Activated T-cell treated with anti-CD3 and anti-CD28 coated beads, Interleukin-2, amount 50 U/mL, for 4 hours (primary cell): ENCODE results near the gene CREBZF. TPM values are rescaled to one million over a fixed set of nuclear protein-coding genes. Genes with fewer than 3 reads are reported as not detected.
"Not testable (repeated sequence)": the region's sequence is repeated elsewhere in the genome, so short reads cannot be mapped to it uniquely, and the experiment has no call there.

Experiments used
- ATAC-seq, 2 donors: fragments of 200-7000 bp; cut with Tn5 transposase; one replicate each; pipeline ENCODE4 v1.10.0; 2021
- DNase-seq: peaks from one replicate; pipeline ENCODE4 v3.0.0-alpha.2; 2020
- H3K27me3 Mint-ChIP-seq: one replicate; pipeline ENCODE4 v1.8.0; 2021; ENCODE audit warnings: low read depth, mixed read lengths
- H3K36me3 Mint-ChIP-seq: one replicate; pipeline ENCODE4 v1.8.0; 2022; ENCODE audit warnings: mixed read lengths; ENCODE audit not compliant: insufficient read depth
- H3K4me1 Mint-ChIP-seq: one replicate; pipeline ENCODE4 v1.8.0; 2021; ENCODE audit warnings: low read depth, mixed read lengths
- H3K4me3 Mint-ChIP-seq: one replicate; pipeline ENCODE4 v1.8.0; 2021; ENCODE audit warnings: mild to moderate bottlenecking, moderate library complexity, mixed read lengths
- H3K9me3 Mint-ChIP-seq: one replicate; pipeline ENCODE4 v1.8.0; 2021; ENCODE audit warnings: mixed read lengths
- total RNA-seq, 3 donors: library from RNA; stranded (reverse); gene quantifications; one replicate each; pipeline ENCODE4 v1.2.1, GENCODE V29; 2021

Gene CREBZF
- total RNA-seq, 3 donors from 2014 or later: 28.9 to 31.9 (median 31.1) TPM

- Mint-ChIP-seq H3K9me3 (no peaks in the 10 kb centered on the region), H3K36me3 (no peaks in the 10 kb centered on the region), H3K4me3 (peak overlapping the region; percentile 82), H3K4me1 (peaks cover 13% of the 10 kb centered on the region), H3K27me3 (peaks cover 11% of the 10 kb centered on the region)
- ATAC-seq: peak; percentile 92 to 95
- DNase-seq: peak; percentile 63
Measured at GRCh38 chr11:85682330-85683305, 17.7 kb upstream of the CREBZF start.

- peaks cover 11% of the 10 kb centered on the region for H3K27me3 Mint-ChIP-seq
- peaks cover 13% of the 10 kb centered on the region for H3K4me1 Mint-ChIP-seq
- ATAC-seq (peak in 1 of 2 donors; percentile 33), DNase-seq (no peak)
- no peak overlapping the region for H3K4me3 Mint-ChIP-seq
- H3K9me3 Mint-ChIP-seq: no peaks in the 10 kb centered on the region
- no peaks in the 10 kb centered on the region for H3K36me3 Mint-ChIP-seq
Measured at GRCh38 chr11:85680897-85681296, 16.0 kb upstream of the CREBZF start.

GRCh38 chr11:85679576-85679975 lies 14.6 kb upstream of the CREBZF start:
- H3K4me3 Mint-ChIP-seq: no peak overlapping the region
- H3K27me3 Mint-ChIP-seq: peaks cover 11% of the 10 kb centered on the region
- no peaks in the 10 kb centered on the region for H3K36me3 Mint-ChIP-seq
- no peaks in the 10 kb centered on the region for H3K9me3 Mint-ChIP-seq
- DNase-seq: no peak
- no peak for ATAC-seq
- peaks cover 13% of the 10 kb centered on the region for H3K4me1 Mint-ChIP-seq

- Mint-ChIP-seq H3K9me3 (no peaks in the 10 kb centered on the region), H3K4me1 (no peaks in the 10 kb centered on the region), H3K36me3 (no peaks in the 10 kb centered on the region), H3K4me3 (no peak overlapping the region), H3K27me3 (peaks cover 2% of the 10 kb centered on the region)
- DNase-seq (no peak), ATAC-seq (peak in 1 of 2 donors; percentile 80)
Measured at GRCh38 chr11:85673393-85673792, 8.5 kb upstream of the CREBZF start.

- peaks cover 2% of the 10 kb centered on the region for H3K27me3 Mint-ChIP-seq
- no peaks in the 10 kb centered on the region for H3K36me3 Mint-ChIP-seq
- no peaks in the 10 kb centered on the region for H3K4me1 Mint-ChIP-seq
- H3K4me3 Mint-ChIP-seq: no peak overlapping the region
- no peaks in the 10 kb centered on the region for H3K9me3 Mint-ChIP-seq
- no peak for DNase-seq
- ATAC-seq: no peak
Measured at GRCh38 chr11:85672105-85672902, 7.4 kb upstream of the CREBZF start.

- not testable (repeated sequence) for ATAC-seq, H3K9me3 Mint-ChIP-seq, H3K27me3 Mint-ChIP-seq, H3K4me3 Mint-ChIP-seq, H3K36me3 Mint-ChIP-seq, H3K4me1 Mint-ChIP-seq, DNase-seq
Measured at GRCh38 chr11:85670949-85671663, 6.2 kb upstream of the CREBZF start.

- H3K9me3 Mint-ChIP-seq: no peaks in the 10 kb centered on the region
- H3K4me1 Mint-ChIP-seq: peaks cover 11% of the 10 kb centered on the region
- ATAC-seq: no peak
- H3K36me3 Mint-ChIP-seq: peaks cover 7% of the 10 kb centered on the region
- H3K4me3 Mint-ChIP-seq: no peak overlapping the region
- H3K27me3 Mint-ChIP-seq: peaks cover 2% of the 10 kb centered on the region
- no peak for DNase-seq
Measured at GRCh38 chr11:85668157-85668556, 3.2 kb upstream of the CREBZF start.

GRCh38 chr11:85666687-85667086 lies 1.8 kb upstream of the CREBZF start:
- ATAC-seq: no peak
- peaks cover 2% of the 10 kb centered on the region for H3K27me3 Mint-ChIP-seq
- H3K4me1 Mint-ChIP-seq: peaks cover 14% of the 10 kb centered on the region
- no peak for DNase-seq
- no peaks in the 10 kb centered on the region for H3K9me3 Mint-ChIP-seq
- peaks cover 14% of the 10 kb centered on the region for H3K36me3 Mint-ChIP-seq
- no peak overlapping the region for H3K4me3 Mint-ChIP-seq

- Mint-ChIP-seq H3K36me3 (peaks cover 18% of the 10 kb centered on the region), H3K27me3 (no peaks in the 10 kb centered on the region), H3K4me1 (peaks cover 23% of the 10 kb centered on the region), H3K4me3 (peak overlapping the region; percentile 99), H3K9me3 (no peaks in the 10 kb centered on the region)
- ATAC-seq (no peak), DNase-seq (no peak)
Measured at GRCh38 chr11:85665733-85666132, 804 bp upstream of the CREBZF start.

- Mint-ChIP-seq H3K27me3 (no peaks in the 10 kb centered on the region), H3K4me3 (peak overlapping the region; percentile 99), H3K9me3 (no peaks in the 10 kb centered on the region), H3K4me1 (peaks cover 41% of the 10 kb centered on the region), H3K36me3 (peaks cover 31% of the 10 kb centered on the region)
- ATAC-seq (peak; percentile 81 to 86), DNase-seq (peak; percentile 87)
Measured at GRCh38 chr11:85663753-85664614, 945 bp downstream of the CREBZF start.

GRCh38 chr11:85663080-85663752 lies 1.7 kb downstream of the CREBZF start:
- peaks cover 36% of the 10 kb centered on the region for H3K36me3 Mint-ChIP-seq
- peak overlapping the region; percentile 99 for H3K4me3 Mint-ChIP-seq
- no peak for DNase-seq
- peak in 1 of 2 donors; percentile 2 for ATAC-seq
- H3K9me3 Mint-ChIP-seq: no peaks in the 10 kb centered on the region
- H3K4me1 Mint-ChIP-seq: peaks cover 46% of the 10 kb centered on the region
- H3K27me3 Mint-ChIP-seq: no peaks in the 10 kb centered on the region

- DNase-seq: no peak
- H3K9me3 Mint-ChIP-seq: no peaks in the 10 kb centered on the region
- ATAC-seq: no peak
- peak overlapping the region; percentile 99 for H3K4me3 Mint-ChIP-seq
- H3K27me3 Mint-ChIP-seq: no peaks in the 10 kb centered on the region
- peaks cover 37% of the 10 kb centered on the region for H3K36me3 Mint-ChIP-seq
- peaks cover 47% of the 10 kb centered on the region for H3K4me1 Mint-ChIP-seq
Measured at GRCh38 chr11:85661972-85662664, 2.8 kb downstream of the CREBZF start.
